Measurements from ENCODE around the gene SLC6A4. TPM values are rescaled to one million over a fixed set of nuclear protein-coding genes. Genes with fewer than 3 reads are reported as not detected.

The SLC6A4 gene
- total and polyA plus RNA-seq, 4 donors, result 0.05 to 0.70 TPM; not detected in 2

GRCh38 chr17:30217054-30217453 is 18.4 kb downstream of the SLC6A4 start:
- Histone ChIP-seq H3K4me3 (ENCODE audit: low read depth in 1 of 3, low read length in 3 of 3) (no peak overlapping the region), H3K27ac (ENCODE audit: low read depth in 1 of 2, low read length in 2 of 2) (no peak overlapping the region), H3K4me1 (ENCODE audit: control insufficient read depth in 4 of 4, insufficient read depth in 4 of 4, low read length in 3 of 4) (peaks cover 3 to 13% (median 11%) of the 10 kb centered on the region in 4 donors), H3K9me3 (ENCODE audit: control insufficient read depth in 4 of 4, low read length in 3 of 4) (no peaks in the 10 kb centered on the region), H3K9ac (ENCODE audit: low read depth in 1 of 2, low read length in 2 of 2) (no peak overlapping the region), H3K27me3 (ENCODE audit: control insufficient read depth in 4 of 4, insufficient read depth in 4 of 4, low read length in 3 of 4) (no peaks in the 10 kb centered on the region), H3K36me3 (ENCODE audit: control insufficient read depth in 4 of 4, insufficient read depth in 3 of 4, low read depth in 1 of 4, low read length in 3 of 4) (no peaks in the 10 kb centered on the region)
- TF ChIP-seq CTCF (IDR thresholded peaks at IDR 0.05; ENCODE audit: low read depth, low read length, missing input control) (no peak), GABPA (IDR thresholded peaks at IDR 0.05 in 1 of 2, conservative IDR thresholded peaks at IDR 0.05 in 1 of 2) (no peak), FOXA2 (IDR thresholded peaks at IDR 0.05) (no peak), FOXA1 (IDR thresholded peaks at IDR 0.05) (no peak), MAX (IDR thresholded peaks at IDR 0.05) (no peak), JUND (IDR thresholded peaks at IDR 0.05) (no peak), RXRA (IDR thresholded peaks at IDR 0.05) (no peak), NR2F2 (IDR thresholded peaks at IDR 0.05) (no peak), ZBTB33 (IDR thresholded peaks at IDR 0.05) (no peak), HNF4G (IDR thresholded peaks at IDR 0.05) (no peak), SP1 (IDR thresholded peaks at IDR 0.05) (no peak), RAD21 (IDR thresholded peaks at IDR 0.05) (no peak), HNF4A (conservative IDR thresholded peaks at IDR 0.05) (no peak), EGR1 (IDR thresholded peaks at IDR 0.05; ENCODE audit: low read depth in 2 of 2) (no peak), ATF3 (IDR thresholded peaks at IDR 0.05) (no peak), TAF1 (conservative IDR thresholded peaks at IDR 0.05) (no peak), YY1 (IDR thresholded peaks at IDR 0.05) (no peak), REST (IDR thresholded peaks at IDR 0.05) (no peak)
- no peak for DNase-seq (ENCODE audit: low spot score)
- WGBS, result 96% methylated on average over 6 of the region's 6 CpGs

Data from liver (tissue), 9 donors.